ENCODE results near the gene DBNDD1. TPM values are rescaled to one million over a fixed set of nuclear protein-coding genes. Genes with fewer than 3 reads are reported as not detected.
"Not testable (repeated sequence)": the region's sequence is repeated elsewhere in the genome, so short reads cannot be mapped to it uniquely, and the experiment has no call there.

DBNDD1 gene, protein sequence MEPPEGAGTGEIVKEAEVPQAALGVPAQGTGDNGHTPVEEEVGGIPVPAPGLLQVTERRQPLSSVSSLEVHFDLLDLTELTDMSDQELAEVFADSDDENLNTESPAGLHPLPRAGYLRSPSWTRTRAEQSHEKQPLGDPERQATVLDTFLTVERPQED
- 10 to 100 TPM in 1 of 5 donors, 1 to 10 TPM in 4; 5.2 to 10.3 (median 7.8) TPM for polyA plus RNA-seq (ENCODE audit: insufficient read depth in 1 of 5, insufficient read length in 5 of 5, low replicate concordance in 1 of 5)
- long read RNA-seq, donor 1, partial matches to known transcripts: 0 of 20 reads
- long read RNA-seq, donor 1, other reads (novel, unspliced or antisense): 11 of 20 reads
- long read RNA-seq, donor 2, partial matches to known transcripts: 0 of 4 reads
- long read RNA-seq, donor 2, other reads (novel, unspliced or antisense): 0 of 4 reads
- long read RNA-seq, donor 3, transcript DBNDD1-207 (1 exons, 2,889 nt): major isoform, 5 of 6 reads
- long read RNA-seq, donor 3, partial matches to known transcripts: 0 of 6 reads
- long read RNA-seq, donor 3, other reads (novel, unspliced or antisense): 0 of 6 reads
- long read RNA-seq, donor 4, transcript DBNDD1-207 (1 exons, 2,889 nt): major isoform, 8 of 9 reads
- long read RNA-seq, donor 4, partial matches to known transcripts: 0 of 9 reads
- long read RNA-seq, donor 4, other reads (novel, unspliced or antisense): 0 of 9 reads
- long read RNA-seq, donor 5, transcript DBNDD1-207 (1 exons, 2,889 nt): major isoform, 6 of 12 reads
- long read RNA-seq, donor 5, partial matches to known transcripts: 0 of 12 reads
- long read RNA-seq, donor 5, other reads (novel, unspliced or antisense): 0 of 12 reads
- long read RNA-seq, donor 6, transcript DBNDD1-207 (1 exons, 2,889 nt): major isoform, 6 of 12 reads
- long read RNA-seq, donor 6, transcript DBNDD1-201 (4 exons, 2,079 nt): minor isoform, 5 of 12 reads
- long read RNA-seq, donor 6, partial matches to known transcripts: 0 of 12 reads
- long read RNA-seq, donor 6, other reads (novel, unspliced or antisense): 0 of 12 reads
- long read RNA-seq, donor 7, partial matches to known transcripts: 0 of 5 reads
- long read RNA-seq, donor 7, other reads (novel, unspliced or antisense): 0 of 5 reads
- long read RNA-seq, donor 8, partial matches to known transcripts: 0 of 3 reads
- long read RNA-seq, donor 8, other reads (novel, unspliced or antisense): 0 of 3 reads

DNA sequence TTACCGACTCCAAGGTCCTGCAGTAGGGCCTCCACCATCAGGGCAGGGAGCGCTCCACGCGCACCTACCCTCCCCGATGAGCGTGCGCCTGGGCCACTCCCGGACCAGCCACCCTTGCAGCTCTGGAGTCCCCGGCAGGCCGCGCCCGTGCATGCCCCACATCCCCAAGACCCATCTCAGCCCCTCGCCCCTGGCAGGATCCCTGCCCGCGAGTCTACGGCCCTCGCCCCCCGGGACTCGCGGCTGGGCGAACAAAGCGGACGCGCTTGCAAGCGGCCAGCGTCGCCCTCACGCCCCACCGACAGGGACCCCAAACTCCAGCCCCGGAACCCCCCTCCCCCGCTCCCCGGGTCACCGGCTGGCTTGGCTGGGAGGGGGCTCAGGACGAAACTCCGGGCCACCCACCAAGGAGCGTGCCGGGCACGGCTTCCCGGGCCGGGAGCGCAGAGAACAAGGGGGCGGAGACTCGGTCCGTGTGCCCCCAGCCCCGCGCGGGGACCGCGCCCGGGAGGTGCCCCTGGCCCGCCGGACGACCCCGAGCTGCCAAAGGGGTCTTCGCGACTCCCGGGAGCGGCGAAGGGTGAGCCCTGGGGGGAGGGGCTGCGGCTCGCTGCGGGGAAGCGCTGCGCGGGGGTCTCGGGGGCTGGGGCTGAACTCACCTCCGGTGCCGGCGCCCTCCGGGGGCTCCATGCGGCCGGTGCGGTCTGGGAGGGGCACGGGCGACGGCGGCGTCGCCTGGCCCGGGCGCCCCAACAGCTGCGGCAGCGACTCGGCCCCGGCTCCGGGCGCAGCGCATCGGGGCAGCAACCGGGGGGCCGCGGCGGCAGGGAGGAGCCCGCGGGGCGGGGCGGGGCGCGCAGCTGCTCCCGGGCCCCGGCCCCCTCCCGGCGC lies at the start of gene DBNDD1:
TSS of gene DBNDD1 (minus strand) at position 805 of the 891 bp plus-strand sequence. CDS start at position 690, 115 bp downstream.
- no peak for DNase-seq

DNA sequence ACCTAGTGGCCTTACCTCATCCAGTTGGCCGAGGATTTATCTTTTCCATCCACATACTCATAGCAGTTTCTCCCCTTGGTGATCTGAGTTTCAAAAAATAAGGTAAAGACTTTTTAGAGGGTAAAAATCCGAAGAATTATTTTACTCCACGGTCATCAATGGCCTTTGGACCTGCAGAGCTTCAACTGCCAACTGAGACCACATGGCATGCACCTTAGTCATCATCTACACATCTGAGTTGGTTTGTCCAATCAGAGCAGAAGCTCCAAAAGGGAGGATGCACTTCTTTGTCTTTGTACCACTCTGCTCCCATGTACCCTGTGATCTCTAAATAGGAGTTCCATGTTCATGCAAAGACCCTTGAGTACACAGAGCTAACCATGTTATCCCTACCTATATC lies 42.2 kb upstream of the DBNDD1 start:
- no peak for DNase-seq

DNA sequence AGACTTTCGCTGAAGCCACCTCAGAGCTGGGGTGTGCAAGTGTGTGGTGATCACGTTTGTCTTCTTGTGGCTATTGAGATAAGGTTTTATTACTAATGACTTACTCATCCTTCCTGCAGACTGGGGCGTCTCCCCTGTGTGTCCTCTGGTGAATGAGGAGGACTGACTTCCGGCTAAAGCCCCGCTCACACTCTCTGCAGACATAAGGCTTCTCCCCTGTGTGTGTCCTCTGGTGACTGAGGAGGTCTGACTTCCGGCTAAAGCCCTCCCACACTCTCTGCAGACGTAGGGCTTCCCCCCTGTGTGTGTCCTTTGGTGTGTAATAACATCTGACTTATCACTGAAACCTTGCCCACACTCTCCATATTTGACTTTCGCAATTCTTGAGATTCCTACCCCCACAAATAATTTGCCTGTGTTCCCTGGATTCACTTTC lies 38.5 kb upstream of the DBNDD1 start:
- DNase-seq: no peak

DNA sequence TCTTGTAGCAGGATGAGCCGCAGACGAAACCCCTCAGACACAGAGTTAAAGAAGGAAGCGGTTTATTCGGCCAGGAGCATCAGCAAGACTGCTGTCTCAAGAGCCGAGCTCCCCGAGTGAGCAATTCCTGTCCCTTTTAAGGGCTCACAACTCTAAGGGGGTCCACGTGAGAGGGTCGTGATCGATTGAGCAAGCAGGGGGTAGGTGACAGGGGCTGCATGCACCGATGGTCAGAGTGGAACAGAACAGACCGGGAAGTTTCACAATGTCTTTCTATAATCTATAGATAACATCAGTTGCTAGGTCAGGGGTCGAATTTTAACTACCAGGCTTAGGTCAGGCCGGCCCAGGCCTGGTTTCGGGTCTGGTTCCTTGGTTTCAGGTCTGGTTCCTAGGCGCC lies 37.3 kb upstream of the DBNDD1 start:
- not testable (repeated sequence) for DNase-seq

DNA sequence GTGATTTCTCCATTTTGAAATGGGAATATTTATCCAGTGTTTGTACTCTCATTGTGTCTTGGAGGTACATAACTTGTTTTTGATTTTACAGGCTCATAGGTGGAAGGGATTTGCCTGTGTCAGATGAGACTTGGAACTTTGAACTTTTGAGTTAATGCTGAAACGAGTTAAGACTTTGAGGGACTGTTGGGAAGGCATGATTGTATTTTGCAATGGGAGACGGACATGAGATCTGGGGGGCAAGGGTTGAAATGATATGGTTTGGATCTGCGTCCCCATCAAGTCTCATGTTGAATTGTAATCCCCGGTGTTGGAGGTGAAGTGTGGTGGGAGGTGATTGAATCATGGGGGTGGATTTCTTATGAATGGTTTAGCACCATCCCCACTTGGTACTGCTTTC lies 36.1 kb upstream of the DBNDD1 start:
- DNase-seq: no peak

DNA sequence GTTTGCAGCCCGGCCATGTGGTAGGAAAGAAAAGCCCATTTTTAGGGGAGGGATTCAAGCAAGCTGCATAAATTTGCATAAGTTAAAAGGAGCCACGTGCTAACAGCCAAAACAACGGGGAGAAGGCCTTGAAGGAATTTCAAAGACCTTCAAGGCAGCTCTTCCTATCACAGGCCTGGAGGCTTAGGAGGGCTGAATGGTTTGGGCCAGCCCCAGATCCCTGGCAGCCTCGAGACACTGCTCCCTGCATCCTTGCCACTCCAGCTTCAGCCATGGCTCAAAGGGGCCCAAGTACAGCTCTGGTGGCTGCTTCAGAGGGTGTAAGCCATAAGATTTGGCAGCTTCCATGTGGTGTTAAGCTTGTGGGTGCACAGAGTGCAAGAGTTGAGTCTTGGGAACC lies 35.3 kb upstream of the DBNDD1 start:
- no peak for DNase-seq

DNA sequence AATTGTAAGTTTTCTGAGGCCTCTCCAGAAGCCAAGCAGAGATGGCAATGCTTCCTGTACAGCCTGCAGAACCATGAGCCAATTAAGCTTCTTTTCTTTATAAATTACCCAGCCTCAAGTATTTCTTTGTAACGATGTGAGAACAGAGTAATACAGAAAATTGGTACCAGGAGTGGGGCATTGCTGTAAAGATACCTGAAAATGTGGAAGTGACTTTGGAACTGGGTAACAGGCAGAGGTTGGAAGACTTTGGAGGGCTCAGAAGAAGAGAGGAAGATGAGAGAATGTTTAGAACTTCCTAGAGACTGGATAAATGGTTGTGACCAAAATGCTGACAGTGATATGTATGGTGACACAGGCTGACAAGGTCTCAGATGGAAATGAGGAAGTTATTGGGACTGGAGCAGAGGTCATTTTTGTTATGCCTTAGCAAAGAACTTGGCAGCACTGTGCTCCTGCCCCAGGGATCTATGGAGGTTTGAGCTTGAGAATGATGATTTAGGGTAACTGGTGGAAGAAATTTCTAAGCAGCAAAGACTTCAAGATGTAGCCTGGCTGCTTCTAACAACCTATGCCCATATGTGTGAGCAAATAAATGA lies 34.7 kb upstream of the DBNDD1 start:
- DNase-seq: no peak

DNA sequence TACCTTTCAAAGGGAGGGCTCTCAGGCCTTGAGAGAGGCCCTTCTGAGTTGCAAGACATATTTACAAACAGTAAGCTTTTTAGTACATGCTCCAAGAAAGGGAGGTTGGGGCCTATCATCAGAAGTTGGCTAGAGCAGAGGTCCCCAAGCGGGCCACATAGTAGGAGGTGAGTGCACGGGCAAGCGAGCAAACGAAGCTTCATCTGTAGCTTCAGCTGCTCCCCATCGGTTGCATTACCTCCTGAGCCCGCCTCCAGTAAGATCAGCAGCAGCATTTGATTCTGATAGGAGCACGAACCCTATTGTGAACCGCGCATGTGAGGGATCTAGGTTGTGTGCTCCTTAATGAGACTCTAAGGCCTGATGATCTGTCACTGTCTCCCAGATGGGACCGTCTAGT lies 31.7 kb upstream of the DBNDD1 start:
- DNase-seq: no peak

DNA sequence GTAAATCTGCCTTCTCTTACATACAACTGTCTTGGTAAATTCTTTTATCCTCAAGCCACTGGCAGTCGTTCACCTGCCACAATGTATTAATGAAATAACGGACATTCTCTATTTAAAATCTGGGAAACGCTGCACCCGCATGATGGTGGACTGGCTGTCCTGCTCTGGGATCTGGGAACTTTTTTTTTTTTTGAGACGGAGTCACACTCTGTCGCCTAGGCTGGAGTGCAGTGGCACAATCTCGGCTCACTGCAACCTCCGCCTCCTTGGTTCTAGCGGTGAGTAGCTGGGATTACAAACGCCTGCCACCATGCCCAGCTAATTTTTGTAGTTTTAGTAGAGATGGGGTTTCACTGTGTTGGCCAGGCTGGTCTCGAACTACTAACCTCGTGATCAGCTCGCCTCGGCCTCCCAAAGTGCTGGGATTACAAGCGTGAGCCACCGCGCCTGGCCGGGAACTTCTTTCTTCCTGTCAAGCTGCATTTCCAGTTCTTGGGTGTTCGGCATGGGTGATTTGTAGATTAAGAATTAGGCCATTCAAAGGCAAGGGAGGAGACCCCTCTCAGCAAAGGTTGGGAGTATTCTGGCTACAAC lies 29.6 kb upstream of the DBNDD1 start:
- no peak for DNase-seq

DNA sequence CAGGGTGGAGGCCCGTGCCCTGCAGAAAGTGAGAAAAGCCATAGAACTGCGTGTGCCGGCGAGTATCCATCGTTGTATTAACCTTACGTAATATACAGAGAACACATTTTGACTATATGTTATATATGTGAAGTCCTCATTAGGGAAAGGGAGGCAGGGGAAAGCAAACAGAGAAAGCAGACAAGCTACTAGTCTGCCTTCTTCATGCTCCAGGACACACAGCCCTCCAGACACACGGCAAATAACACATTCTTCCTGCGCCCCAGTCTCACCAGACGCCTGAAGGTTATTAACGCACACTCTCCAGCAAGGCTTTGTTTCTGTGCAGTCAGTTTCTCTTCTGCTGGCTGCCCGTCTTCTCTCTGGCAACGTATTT lies 29.1 kb upstream of the DBNDD1 start:
- DNase-seq: no peak

DNA sequence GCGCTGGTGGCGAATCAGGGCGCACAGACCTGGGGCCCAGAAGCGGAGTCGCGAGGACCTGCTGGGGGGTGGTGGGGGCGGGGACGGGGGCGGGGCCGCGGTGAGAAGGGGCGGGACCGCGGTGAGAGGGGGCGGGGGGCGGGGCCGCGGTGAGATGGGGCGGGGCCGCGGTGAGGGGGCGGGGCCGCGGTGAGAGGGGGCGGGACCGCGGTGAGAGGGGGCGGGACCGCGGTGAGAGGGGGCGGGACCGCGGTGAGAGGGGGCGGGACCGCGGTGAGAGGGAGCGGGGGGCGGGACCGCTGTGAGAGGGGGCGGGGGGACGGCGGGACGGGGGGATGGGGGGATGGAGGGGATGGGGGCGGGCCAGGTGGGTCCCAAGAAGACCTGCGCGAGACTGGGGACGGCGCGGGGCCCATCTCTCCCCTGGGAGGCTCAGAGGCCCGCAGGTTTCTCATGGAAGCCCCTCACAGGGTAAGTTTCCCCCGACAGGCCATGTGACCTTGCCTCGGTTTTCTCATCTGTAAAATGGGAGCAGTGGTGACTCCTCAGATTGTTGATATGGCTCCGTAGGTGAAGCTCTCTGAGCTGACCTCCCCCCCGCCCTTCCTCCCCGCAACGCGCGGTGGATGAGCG lies 28.6 kb upstream of the DBNDD1 start:
- DNase-seq: no peak

DNA sequence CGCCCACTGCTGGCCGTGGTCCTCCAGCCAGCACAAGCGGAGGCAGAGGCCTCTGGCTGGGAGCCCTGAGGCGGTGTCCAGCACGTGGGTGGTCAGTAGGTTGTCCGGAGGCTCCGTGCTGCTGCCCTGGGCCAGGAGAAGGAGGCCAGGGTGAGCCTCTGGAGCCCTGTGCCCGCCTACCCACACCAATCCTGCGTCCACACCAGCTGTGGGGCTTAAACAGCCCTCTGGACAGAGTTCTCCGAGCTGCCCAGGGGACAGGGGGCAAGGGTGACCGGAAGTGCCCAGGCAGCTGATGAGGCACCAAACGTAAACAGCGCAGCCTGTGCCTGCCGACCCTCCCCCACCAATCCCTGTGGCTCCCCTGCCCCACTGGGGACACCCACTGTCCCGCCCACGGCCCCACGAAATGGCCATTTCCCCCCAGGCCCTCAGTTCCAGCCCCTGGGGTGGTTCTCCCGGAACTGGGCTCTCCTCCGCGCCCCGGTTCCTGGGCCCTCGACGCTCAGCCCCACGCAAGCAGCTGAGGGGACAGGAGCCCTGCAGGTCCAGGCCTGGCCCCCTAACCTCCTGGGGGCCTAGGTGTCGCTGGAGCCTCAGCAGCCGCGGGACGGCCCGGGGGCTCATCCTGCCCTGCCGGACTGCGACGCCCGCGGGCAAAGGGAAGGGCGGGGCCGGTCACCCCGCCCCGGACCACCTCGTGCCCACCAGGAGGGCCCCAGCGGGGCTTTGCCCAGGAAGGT lies 27.9 kb upstream of the DBNDD1 start:
- peak; percentile 52 to 53 for DNase-seq

DNA sequence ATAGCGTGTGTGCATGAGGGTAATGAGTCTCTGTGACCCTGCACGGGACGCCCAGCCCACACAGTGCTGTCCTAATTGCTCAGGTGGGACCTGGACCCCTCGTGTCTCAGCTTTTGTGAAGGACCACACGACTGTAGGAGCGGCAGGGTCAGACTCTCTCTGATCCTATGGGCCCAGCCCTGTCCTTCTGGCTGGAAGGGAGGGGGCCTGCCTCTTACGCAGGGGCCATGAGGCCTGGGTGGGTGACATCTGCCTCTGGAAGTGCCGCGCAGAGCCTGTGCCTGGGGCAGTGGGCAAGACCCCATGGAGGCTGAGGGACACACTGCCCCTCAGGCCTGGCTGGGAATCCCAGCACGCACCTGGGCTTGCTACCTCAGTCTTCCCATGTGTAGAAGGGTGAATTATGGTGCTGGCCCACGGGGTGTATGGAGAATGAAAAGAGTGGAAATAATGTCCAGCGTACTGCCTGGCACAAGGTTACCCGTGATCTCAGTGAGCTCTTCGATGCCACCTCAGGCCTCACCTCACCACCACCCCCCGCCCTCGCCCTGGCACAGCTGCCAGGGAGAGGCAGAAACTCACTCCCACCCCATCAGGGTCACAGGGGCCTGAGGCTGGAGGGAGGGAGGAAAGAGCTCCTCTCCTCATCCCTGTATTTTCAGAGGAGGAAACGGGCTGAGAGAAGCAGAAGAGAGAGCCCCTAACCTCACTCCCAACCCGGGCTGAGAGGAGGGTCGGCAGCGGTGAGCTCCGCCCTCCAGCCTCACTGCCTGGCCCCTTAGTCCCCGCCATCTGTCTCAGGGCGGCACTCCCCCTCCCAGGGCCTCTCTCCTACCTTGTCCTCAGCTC lies 27.1 kb upstream of the DBNDD1 start:
- DNase-seq: no peak

DNA sequence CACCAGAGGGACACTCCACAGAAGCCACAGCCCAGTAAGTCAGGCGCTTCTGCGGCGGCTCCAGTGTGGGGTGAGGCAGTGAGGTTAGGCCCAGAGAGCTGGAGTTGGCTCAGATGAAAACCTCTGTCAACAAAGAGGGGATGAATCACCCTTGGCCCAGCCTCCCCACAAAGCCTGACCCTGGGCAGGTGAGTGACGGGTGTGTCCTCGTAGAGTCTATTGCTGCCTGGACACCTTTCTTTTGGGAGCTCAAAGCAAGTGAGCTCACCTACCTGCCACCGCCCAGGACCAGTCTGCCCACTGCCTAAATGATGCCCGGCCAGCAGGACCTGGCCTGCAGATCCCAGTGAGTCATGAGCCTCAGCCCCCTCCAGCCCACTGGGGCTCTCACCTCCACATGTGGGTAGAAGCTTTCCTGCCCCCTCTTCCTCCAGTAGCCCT lies 24.9 kb upstream of the DBNDD1 start:
- DNase-seq: no peak

DNA sequence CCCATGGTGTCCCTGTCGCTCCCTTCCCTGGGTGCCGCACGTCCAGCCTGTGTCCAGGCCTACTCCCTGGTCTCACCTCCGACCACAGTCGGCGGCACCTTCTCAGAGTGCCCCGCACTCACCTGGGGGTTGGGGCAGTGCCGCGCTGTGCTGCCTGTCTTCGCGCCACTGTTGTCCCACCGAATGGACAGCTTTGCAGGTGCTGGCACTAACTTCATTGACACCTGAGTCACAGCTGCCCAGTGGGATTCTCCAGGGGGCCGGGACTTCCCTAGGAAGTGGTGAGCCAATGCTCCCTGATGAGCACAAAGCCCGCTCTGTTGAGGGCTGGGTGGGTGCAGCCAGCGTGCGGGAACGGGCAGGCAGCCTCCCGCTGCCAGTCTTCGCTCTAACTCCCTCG lies 24.3 kb upstream of the DBNDD1 start:
- no peak for DNase-seq

DNA sequence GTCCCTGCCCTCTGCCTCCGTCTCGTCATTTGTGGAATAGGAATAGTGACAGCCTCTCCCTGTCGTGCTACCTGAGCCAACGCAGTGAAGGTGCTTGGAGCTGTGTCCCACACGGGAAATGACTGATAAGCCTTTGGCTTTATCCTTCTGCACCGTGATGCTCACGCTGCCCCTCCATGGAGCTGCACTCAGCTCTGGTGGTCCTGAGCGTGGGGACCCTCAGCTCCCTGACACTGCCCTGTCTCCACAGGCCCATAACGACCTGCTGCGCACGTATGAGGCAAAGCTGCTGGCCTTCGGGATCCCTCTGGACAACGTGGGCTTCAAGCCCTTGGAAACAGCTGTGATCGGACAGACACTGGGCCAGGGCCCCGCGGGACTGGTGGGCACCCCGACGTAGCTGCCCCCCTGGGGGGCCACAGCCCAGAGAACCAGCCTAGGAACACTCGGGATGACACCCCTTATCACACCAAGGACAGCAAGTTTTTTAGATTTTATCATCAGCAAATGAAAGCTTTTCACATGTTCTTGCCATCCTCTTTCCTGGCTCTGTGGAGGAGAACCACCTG lies 23.8 kb upstream of the DBNDD1 start:
- DNase-seq: no peak

DNA sequence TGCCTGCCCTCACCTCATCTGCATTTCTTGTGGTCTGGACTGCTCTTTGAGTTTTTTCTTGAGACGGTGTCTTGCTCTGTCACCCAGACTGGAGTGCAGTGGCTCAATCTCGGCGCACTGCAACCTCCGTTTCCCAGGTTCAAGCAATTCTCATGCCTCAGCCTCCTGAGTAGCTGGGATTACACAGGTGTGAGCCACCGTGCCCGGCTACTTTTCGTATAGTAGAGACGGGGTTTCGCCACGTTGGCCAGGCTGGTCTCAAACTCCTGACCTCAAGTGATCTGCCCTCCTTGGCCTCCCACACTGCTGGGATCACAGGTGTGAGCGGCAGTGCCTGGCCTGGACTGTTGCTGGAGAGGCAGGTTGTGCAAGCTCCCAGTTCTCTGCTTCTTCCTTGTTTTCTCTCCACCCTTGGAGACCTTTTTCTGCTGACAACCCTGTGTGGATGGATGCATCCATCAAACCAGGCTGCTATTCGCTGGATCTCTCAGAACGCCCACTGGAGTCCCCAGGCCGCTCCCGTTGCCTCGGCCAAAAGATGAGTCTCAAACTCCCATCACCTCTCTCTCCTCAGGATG lies 22.7 kb upstream of the DBNDD1 start:
- no peak for DNase-seq

Data from right lung (tissue), 10 donors.